Tibial nerve (tissue), 4 donors: ENCODE results near the gene BIRC6. TPM values are rescaled to one million over a fixed set of nuclear protein-coding genes. Genes with fewer than 3 reads are reported as not detected.
A peak's percentile ranks its signal among the peaks of the same experiment; 100 is the strongest.

Experiments used
- DNase-seq, 2 donors: peaks; one replicate each; pipeline ENCODE4 v3.0.0-alpha.2; 2019; ENCODE audit warnings: low spot score in 2 of 2
- H3K27ac ChIP-seq, 4 donors: fragments of 200-600 bp; sonication (generic) in 3 of 4; one replicate each; pipeline ENCODE4 v1.5.1; 2017 to 2019; ENCODE audit warnings: mild to moderate bottlenecking in 1 of 4
- H3K27me3 ChIP-seq, 2 donors: fragments of 200-600 bp; sonication (generic) in 1 of 2; one replicate each; pipeline versions ENCODE4 v1.5.1 to v1.6.0; 2017 to 2019
- H3K36me3 ChIP-seq, 3 donors: fragments of 200-600 bp; sonication (generic); one replicate each; pipeline ENCODE4 v1.5.1; 2018 to 2019
- H3K4me1 ChIP-seq, 4 donors: fragments of 200-600 bp; sonication (generic) in 3 of 4; one replicate each; pipeline ENCODE4 v1.5.1; 2017 to 2019
- H3K4me3 ChIP-seq, 4 donors: fragments of 200-600 bp; sonication (generic) in 3 of 4; one replicate each; pipeline ENCODE4 v1.5.1; 2017 to 2019; ENCODE audit warnings: mild to moderate bottlenecking in 1 of 4, moderate library complexity in 1 of 4
- H3K9me3 ChIP-seq, 4 donors: fragments of 200-600 bp; sonication (generic) in 3 of 4; one replicate each; pipeline ENCODE4 v1.5.1; 2017 to 2019
- CTCF ChIP-seq, 5 experiments: fragments of 200-600 bp in 3 of 5; fragments of 450-650 bp in 2 of 5; sonication (generic) in 3 of 5; IDR thresholded peaks; one replicate each; pipeline ENCODE4 v1.5.1; 2016 to 2019; ENCODE audit warnings: antibody characterized with exemption in 5 of 5, mild to moderate bottlenecking in 3 of 5, moderate library complexity in 2 of 5
- EP300 ChIP-seq, 2 donors: sonication (generic); formaldehyde crosslinking; IDR thresholded peaks; one replicate each; pipeline ENCODE4 v1.6.1; 2017; ENCODE audit warnings: antibody characterized with exemption in 2 of 2, mild to moderate bottlenecking in 1 of 2
- POLR2A ChIP-seq, 2 donors: fragments of 450-650 bp; IDR thresholded peaks; one replicate each; pipeline ENCODE4 v1.6.1; 2017; ENCODE audit warnings: antibody characterized with exemption in 2 of 2, mild to moderate bottlenecking in 2 of 2, moderate library complexity in 2 of 2
- WGBS, 2 donors: methylation state at CpG; one replicate each; pipeline ENCODE4 v1.1.5; 2018; 5-methylcytosine and 5-hydroxymethylcytosine counted together
- total RNA-seq, 4 donors: library from RNA; depleted of rRNA; stranded (reverse); fragments of >200 nt; gene quantifications; one replicate each; pipeline ENCODE4 v1.1.0, GENCODE V29; 2016

The BIRC6 gene
- total RNA-seq, 4 donors from 2014 or later = 87.5 to 154 (median 124) TPM

- no peak for TF ChIP-seq POLR2A (IDR thresholded peaks at IDR 0.05)
- TF ChIP-seq EP300 (IDR thresholded peaks at IDR 0.05) = no peak
- TF ChIP-seq CTCF (IDR thresholded peaks at IDR 0.05) = no peak
- no peaks in the 10 kb centered on the region for H3K4me1 ChIP-seq
- H3K27me3 ChIP-seq = no peaks in the 10 kb centered on the region
- 91 to 93% methylated on average over 5 of the region's 5 CpGs for WGBS, 2 donors
- H3K27ac ChIP-seq = no peak overlapping the region
- DNase-seq = no peak
- no peak overlapping the region for H3K4me3 ChIP-seq
- H3K9me3 ChIP-seq = no peaks in the 10 kb centered on the region
- peaks cover 0 to 74% (median 0%) of the 10 kb centered on the region in 3 donors for H3K36me3 ChIP-seq
These were observed 123.2 kb downstream of the BIRC6 start for GRCh38 chr2:32479993-32480392.

GRCh38 chr2:32482471-32482870 lies 125.6 kb downstream of the BIRC6 start:
- no peak for DNase-seq
- Histone ChIP-seq H3K36me3 (peaks cover 0 to 87% (median 7%) of the 10 kb centered on the region in 3 donors), H3K27me3 (no peaks in the 10 kb centered on the region), H3K27ac (no peak overlapping the region), H3K4me3 (no peak overlapping the region), H3K4me1 (no peaks in the 10 kb centered on the region), H3K9me3 (no peaks in the 10 kb centered on the region)
- TF ChIP-seq EP300 (IDR thresholded peaks at IDR 0.05) (no peak), CTCF (IDR thresholded peaks at IDR 0.05) (no peak), POLR2A (IDR thresholded peaks at IDR 0.05) (no peak)
- WGBS, 2 donors = 72 to 79% methylated on average over 4 of the region's 4 CpGs

- no peaks in the 10 kb centered on the region for H3K27me3 ChIP-seq
- no peaks in the 10 kb centered on the region for H3K9me3 ChIP-seq
- no peaks in the 10 kb centered on the region for H3K4me1 ChIP-seq
- no peak for TF ChIP-seq POLR2A (IDR thresholded peaks at IDR 0.05)
- peak in 1 of 2 donors; percentile 62 for TF ChIP-seq EP300 (IDR thresholded peaks at IDR 0.05)
- no peak overlapping the region for H3K4me3 ChIP-seq
- peaks cover 0 to 84% (median 7%) of the 10 kb centered on the region in 3 donors for H3K36me3 ChIP-seq
- peak in 1 of 2 donors; percentile 15 for DNase-seq
- no peak overlapping the region for H3K27ac ChIP-seq
- WGBS, 2 donors = 45 to 48% methylated on average over 4 of the region's 4 CpGs
These were observed 128.1 kb downstream of the BIRC6 start for GRCh38 chr2:32484937-32485336.

- Histone ChIP-seq H3K4me3 (no peak overlapping the region), H3K4me1 (no peaks in the 10 kb centered on the region), H3K36me3 (peaks cover 0 to 84% (median 7%) of the 10 kb centered on the region in 3 donors), H3K9me3 (no peaks in the 10 kb centered on the region), H3K27me3 (no peaks in the 10 kb centered on the region), H3K27ac (no peak overlapping the region)
- no peak for DNase-seq
- TF ChIP-seq EP300 (IDR thresholded peaks at IDR 0.05) (no peak), POLR2A (IDR thresholded peaks at IDR 0.05) (no peak), CTCF (IDR thresholded peaks at IDR 0.05) (no peak)
- whole genome bisulfite sequencing, 2 donors = 74 to 79% methylated on average over 3 of the region's 3 CpGs
These were observed 128.6 kb downstream of the BIRC6 start for GRCh38 chr2:32485399-32485798.

- H3K9me3 ChIP-seq = no peaks in the 10 kb centered on the region
- H3K4me1 ChIP-seq = no peaks in the 10 kb centered on the region
- H3K27me3 ChIP-seq = no peaks in the 10 kb centered on the region
- H3K36me3 ChIP-seq = peaks cover 0 to 60% (median 12%) of the 10 kb centered on the region in 3 donors
- TF ChIP-seq EP300 (IDR thresholded peaks at IDR 0.05) (no peak), CTCF (IDR thresholded peaks at IDR 0.05) (no peak), POLR2A (IDR thresholded peaks at IDR 0.05) (no peak)
- H3K27ac ChIP-seq = no peak overlapping the region
- DNase-seq = no peak
- 74 to 79% methylated on average over 2 of the region's 2 CpGs for WGBS, 2 donors
- H3K4me3 ChIP-seq = no peak overlapping the region
These were observed 132.2 kb downstream of the BIRC6 start for GRCh38 chr2:32489061-32489460.

- H3K4me3 ChIP-seq = no peak overlapping the region
- no peaks in the 10 kb centered on the region for H3K4me1 ChIP-seq
- H3K9me3 ChIP-seq = no peaks in the 10 kb centered on the region
- 83 to 85% methylated on average over 1 of the region's 1 CpG for WGBS, 2 donors
- peaks cover 0 to 52% (median 5%) of the 10 kb centered on the region in 3 donors for H3K36me3 ChIP-seq
- DNase-seq = no peak
- no peaks in the 10 kb centered on the region for H3K27me3 ChIP-seq
- H3K27ac ChIP-seq = no peak overlapping the region
- TF ChIP-seq POLR2A (IDR thresholded peaks at IDR 0.05) = no peak
- TF ChIP-seq EP300 (IDR thresholded peaks at IDR 0.05) = no peak
- no peak for TF ChIP-seq CTCF (IDR thresholded peaks at IDR 0.05)
These were observed 134.5 kb downstream of the BIRC6 start for GRCh38 chr2:32491346-32491745.
